Naive B cell (primary cell): Measurements from ENCODE around the gene LCN15. TPM values are rescaled to one million over a fixed set of nuclear protein-coding genes. Genes with fewer than 3 reads are reported as not detected.
"Not testable (repeated sequence)": the region's sequence is repeated elsewhere in the genome, so short reads cannot be mapped to it uniquely, and the experiment has no call there.

Source experiments
- ATAC-seq, 2 donors: fragments of 150-1000 bp; cut with Tn5 transposase; 2 replicates each; pipeline ENCODE4 v1.10.0; 2021; ENCODE audit warnings: low read depth in 2 of 2, mild to moderate bottlenecking in 2 of 2, moderate library complexity in 2 of 2
- DNase-seq: peaks from one replicate; pipeline ENCODE4 v3.0.0; 2022
- H3K27ac Mint-ChIP-seq, 6 donors: one replicate each; pipeline ENCODE4 v1.8.0; 2020 to 2022; ENCODE audit warnings: mild to moderate bottlenecking in 6 of 6, mixed read lengths in 6 of 6, moderate library complexity in 5 of 6, inconsistent platforms in 2 of 6
- H3K27me3 Mint-ChIP-seq, 3 donors: one replicate each; pipeline ENCODE4 v1.8.0; 2021 to 2022; ENCODE audit warnings: mixed read lengths in 3 of 3, mild to moderate bottlenecking in 1 of 3
- H3K36me3 Mint-ChIP-seq, 2 donors: one replicate each; pipeline ENCODE4 v1.8.0; 2020 to 2022; ENCODE audit warnings: mixed read lengths in 2 of 2, inconsistent platforms in 1 of 2, mild to moderate bottlenecking in 1 of 2
- H3K4me1 Mint-ChIP-seq, 3 donors: one replicate each; pipeline ENCODE4 v1.8.0; 2020 to 2022; ENCODE audit warnings: mixed read lengths in 3 of 3, inconsistent platforms in 1 of 3, mild to moderate bottlenecking in 1 of 3, moderate library complexity in 1 of 3
- H3K4me3 Mint-ChIP-seq, 8 donors: one replicate each; pipeline ENCODE4 v1.8.0; 2020 to 2022; ENCODE audit warnings: mild to moderate bottlenecking in 8 of 8, mixed read lengths in 8 of 8, moderate library complexity in 8 of 8, inconsistent platforms in 2 of 8
- H3K9me3 Mint-ChIP-seq, 7 donors: one replicate each; pipeline ENCODE4 v1.8.0; 2020 to 2022; ENCODE audit warnings: mixed read lengths in 7 of 7, mild to moderate bottlenecking in 5 of 7, inconsistent platforms in 2 of 7, moderate library complexity in 1 of 7
- polyA plus RNA-seq, 6 donors: library from polyadenylated mRNA; unstranded; fragments of 300-500 nt; fragmentation: Illumina TruSeq; gene quantifications; one replicate each; pipeline ENCODE4 v1.2.3, GENCODE V29; 2021; ENCODE audit warnings: low read depth in 6 of 6

The LCN15 gene
- polyA plus RNA-seq, 6 donors from 2014 or later: 0.09 TPM; not detected in 5

DNA sequence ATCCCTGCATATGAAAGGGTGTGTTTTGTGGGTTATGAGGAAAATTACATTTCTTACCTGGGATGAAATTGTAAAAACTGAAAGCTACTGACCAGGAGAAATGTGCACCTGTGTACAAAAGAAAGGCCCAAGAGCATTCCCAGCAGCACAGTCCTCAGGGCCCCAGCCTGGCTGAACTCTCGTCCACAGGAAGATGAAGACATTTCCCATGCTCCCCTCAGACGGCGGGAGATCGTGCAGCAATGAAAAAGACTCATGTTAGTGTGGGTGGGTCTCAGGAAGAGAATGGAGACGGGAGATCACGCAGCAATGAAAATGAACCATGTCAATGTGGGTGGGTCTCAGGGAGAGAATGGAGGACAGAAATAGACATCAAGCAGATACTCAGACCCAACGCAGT, 12.6 kb upstream of the LCN15 start:
- H3K4me1 Mint-ChIP-seq: peaks cover 7 to 12% (median 9%) of the 10 kb centered on the region in 3 donors
- peaks cover 0 to 8% of the 10 kb centered on the region in 2 donors for H3K36me3 Mint-ChIP-seq
- H3K4me3 Mint-ChIP-seq: no peak overlapping the region
- H3K9me3 Mint-ChIP-seq: peaks cover 0 to 6% (median 3%) of the 10 kb centered on the region in 7 donors
- peaks cover 10 to 35% (median 26%) of the 10 kb centered on the region in 3 donors for H3K27me3 Mint-ChIP-seq
- no peak overlapping the region for H3K27ac Mint-ChIP-seq
- no peak for ATAC-seq
- no peak for DNase-seq

DNA sequence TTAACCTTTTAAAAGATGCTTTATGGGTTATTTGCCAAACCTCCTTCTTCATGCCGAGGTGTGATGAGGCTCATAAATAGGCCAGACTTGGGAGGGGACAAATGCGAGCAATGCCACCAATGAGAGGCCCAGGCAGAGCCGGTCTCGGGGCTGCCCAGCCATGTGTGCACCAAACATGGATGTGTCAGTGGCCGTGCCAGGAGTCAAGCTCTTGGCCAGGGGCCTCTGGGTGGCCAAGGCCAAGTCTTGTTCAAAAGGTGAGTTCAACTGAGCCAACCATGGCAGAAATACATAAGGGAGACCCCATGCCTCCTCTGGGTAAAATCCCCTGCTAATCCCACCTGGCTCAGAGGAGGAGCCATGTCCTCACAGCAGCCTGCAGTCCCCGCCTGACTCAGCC, 10.9 kb upstream of the LCN15 start:
- Mint-ChIP-seq H3K27me3 (peaks cover 10 to 32% (median 26%) of the 10 kb centered on the region in 3 donors), H3K36me3 (peaks cover 0 to 8% of the 10 kb centered on the region in 2 donors), H3K4me3 (no peak overlapping the region), H3K9me3 (peaks cover 0 to 6% (median 3%) of the 10 kb centered on the region in 7 donors), H3K27ac (peak overlapping the region in 1 of 6 donors; percentile 42), H3K4me1 (peaks cover 9 to 15% (median 12%) of the 10 kb centered on the region in 3 donors)
- no peak for DNase-seq
- no peak for ATAC-seq

DNA sequence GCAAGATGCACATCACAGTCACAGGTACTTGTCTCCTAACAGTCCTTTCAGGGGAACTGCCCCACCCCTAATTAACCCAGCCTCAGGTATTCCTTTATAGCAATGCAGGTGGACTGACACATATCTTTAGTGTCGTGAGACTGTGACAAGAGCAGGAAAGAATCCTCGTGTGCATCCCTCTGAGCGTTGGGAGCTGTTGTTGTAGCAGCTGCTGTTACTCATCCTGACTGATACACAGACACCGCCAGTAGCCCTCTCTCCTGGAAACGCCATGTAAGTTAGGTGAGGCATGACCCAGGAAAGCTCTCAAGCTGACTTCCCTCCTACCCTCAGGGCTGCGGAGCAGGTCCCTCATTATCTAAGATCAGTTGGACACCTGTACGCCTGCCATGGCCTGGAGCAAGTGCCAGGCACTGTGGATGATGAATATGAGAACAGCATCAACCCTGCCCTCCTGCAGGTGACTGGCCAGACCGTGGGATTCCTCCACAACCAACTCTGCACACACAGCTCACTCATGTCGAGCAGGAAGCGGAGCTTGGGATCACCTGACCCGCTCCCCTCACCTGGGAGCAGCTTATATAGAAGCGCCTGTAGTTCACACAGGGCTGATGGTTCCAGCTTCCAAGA, 10.2 kb upstream of the LCN15 start:
- H3K4me1 Mint-ChIP-seq: peaks cover 15 to 21% (median 16%) of the 10 kb centered on the region in 3 donors

DNA sequence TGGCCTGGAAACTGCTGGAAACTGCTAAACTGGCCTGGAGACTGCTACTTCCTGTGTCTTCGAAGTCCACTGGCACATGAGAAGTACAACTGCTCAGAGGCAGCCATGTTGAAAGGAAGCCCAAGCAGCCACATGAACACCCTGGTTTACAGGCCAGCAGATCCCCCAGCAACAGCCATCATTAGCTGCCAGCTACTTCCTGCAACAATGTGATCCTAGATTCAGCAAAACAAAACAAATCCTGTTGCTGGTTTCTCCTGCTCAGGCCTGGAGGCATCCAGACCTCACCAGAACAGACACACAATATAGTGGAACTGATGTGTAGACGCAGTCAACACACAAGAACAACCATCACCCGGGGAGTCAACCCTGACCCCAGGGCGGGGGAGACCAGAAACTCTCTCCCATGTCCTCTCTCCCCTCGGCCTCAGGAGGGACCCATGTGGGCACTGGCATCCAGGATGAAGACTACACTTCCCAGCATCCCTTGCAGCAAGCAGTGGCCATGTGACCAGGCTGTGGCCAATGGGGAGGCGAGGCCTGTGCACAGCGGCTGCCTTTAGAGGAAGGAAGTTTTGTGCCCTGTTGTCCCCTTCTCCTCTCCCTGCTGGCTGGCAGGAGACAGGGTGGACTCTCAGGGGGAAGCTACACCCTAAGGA, 9.2 kb upstream of the LCN15 start:
- Mint-ChIP-seq H3K4me1 (peaks cover 15 to 21% (median 16%) of the 10 kb centered on the region in 3 donors), H3K27ac (peak overlapping the region in 1 of 6 donors; percentile 25), H3K9me3 (peaks cover 0 to 6% (median 3%) of the 10 kb centered on the region in 7 donors), H3K36me3 (peaks cover 0 to 8% of the 10 kb centered on the region in 2 donors), H3K4me3 (peak overlapping the region in 1 of 8 donors; percentile 35), H3K27me3 (peaks cover 4 to 27% (median 22%) of the 10 kb centered on the region in 3 donors)
- DNase-seq (peak; percentile 42), ATAC-seq (peak; percentile 83 to 89)

More for the DNA sequence above, 10.2 kb upstream of the LCN15 start:
- no peak overlapping the region for H3K27ac Mint-ChIP-seq
- DNase-seq (no peak), ATAC-seq (no peak)
- H3K4me3 Mint-ChIP-seq: no peak overlapping the region
- peaks cover 10 to 35% (median 32%) of the 10 kb centered on the region in 3 donors for H3K27me3 Mint-ChIP-seq
- H3K36me3 Mint-ChIP-seq: peaks cover 0 to 8% of the 10 kb centered on the region in 2 donors
- peaks cover 0 to 6% (median 3%) of the 10 kb centered on the region in 7 donors for H3K9me3 Mint-ChIP-seq

DNA sequence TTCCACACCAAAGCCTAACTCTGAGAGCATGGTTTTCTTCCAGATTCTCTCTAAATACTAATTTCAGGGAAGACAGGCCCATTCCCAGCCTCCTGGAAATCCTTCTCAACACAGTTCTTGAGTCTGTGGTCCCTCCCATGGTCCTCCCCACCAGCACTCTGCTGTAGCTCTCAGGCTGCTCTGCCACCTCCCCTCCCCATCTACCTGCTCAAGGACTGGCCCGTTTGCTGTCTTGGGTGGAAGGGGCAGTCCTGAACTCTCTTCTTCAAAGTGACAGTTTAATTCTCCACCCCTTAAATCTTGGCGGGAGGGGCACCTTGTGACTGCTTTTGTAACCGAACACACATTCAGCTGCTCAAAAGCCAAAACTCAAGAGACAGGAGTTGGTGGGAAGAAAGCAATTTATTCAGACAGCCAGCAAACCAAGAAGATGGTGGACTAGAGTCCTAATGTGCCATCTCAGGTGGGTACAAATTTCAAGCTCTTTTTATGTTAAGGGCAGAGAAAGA, 7.6 kb upstream of the LCN15 start:
- Mint-ChIP-seq H3K9me3 (peaks cover 0 to 6% (median 3%) of the 10 kb centered on the region in 7 donors), H3K4me3 (no peak overlapping the region), H3K36me3 (peaks cover 0 to 8% of the 10 kb centered on the region in 2 donors), H3K27ac (no peak overlapping the region), H3K27me3 (peaks cover 0 to 12% (median 10%) of the 10 kb centered on the region in 3 donors), H3K4me1 (peaks cover 24 to 26% (median 26%) of the 10 kb centered on the region in 3 donors)
- no peak for ATAC-seq
- DNase-seq: no peak

DNA sequence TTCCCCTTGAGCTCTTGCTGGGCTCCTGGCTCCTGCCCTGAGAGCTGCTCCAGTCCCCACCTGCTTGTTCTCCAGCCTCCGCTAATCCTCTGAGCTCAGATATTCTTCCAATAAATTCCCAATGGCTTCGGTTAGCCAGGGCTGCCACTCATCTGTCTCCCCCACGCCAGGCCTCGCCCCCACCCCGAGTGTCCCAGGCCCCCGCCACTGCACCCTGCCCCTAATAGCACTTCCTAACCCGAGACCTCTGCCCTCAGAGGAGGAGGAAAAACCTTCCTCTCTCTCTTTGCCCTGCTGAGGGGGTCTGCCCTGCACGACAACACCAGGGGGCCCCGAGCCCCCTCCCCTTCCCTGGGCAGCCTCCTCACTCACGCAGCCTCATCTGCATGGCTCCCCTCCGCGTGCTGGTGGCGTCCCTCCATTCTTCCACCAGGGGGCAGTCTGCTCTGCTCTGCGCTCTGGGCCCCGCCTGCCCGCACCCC, 5.4 kb upstream of the LCN15 start:
- DNase-seq (peak; percentile 40), ATAC-seq (peak; percentile 24 to 50)
- Mint-ChIP-seq H3K4me3 (peak overlapping the region in 2 of 8 donors; percentile 45 to 62), H3K4me1 (peaks cover 33 to 42% (median 39%) of the 10 kb centered on the region in 3 donors), H3K36me3 (peaks cover 0 to 8% of the 10 kb centered on the region in 2 donors), H3K9me3 (peaks cover 0 to 6% (median 3%) of the 10 kb centered on the region in 7 donors), H3K27me3 (peaks cover 0 to 8% (median 6%) of the 10 kb centered on the region in 3 donors), H3K27ac (peak overlapping the region in 3 of 6 donors; percentile 21 to 95 (median 80))

DNA sequence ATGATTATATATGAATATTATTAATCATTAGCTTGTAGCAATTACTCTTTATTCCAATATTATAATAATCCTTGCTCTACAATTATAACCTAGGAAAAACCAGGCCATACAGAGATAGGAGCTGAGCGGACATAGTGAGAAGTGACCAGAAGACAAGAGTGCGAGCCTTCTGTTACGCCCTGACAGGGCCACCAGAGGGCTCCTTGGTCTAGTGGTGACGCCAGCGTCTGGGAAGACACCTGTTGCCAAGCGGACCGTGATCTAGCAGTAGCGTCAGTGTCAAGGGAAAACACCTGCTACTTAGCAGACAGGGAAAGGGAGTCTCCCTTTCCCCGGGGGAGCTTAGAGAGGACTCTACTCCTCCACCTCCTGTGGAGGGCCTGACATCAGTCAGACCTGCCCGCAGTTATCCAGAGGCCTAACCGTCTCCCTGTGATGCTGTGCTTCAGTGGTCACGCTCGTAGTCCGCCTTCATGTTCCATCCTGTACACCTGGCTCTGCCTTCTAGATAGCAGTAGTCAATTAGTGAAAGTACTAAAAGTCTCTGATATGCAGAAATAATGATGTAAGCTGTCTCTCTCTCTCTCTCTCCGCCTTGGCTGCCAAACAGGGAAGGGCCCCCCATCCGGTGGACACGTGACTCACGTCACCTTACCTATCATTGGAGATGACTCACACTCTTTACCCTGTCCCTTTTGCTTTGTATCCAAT, 2.2 kb upstream of the LCN15 start:
- Mint-ChIP-seq H3K27ac (peak overlapping the region; percentile 94 to 99 (median 96)), H3K4me1 (peaks cover 29 to 41% (median 30%) of the 10 kb centered on the region in 3 donors), H3K4me3 (peak overlapping the region; percentile 31 to 81 (median 70))
- not testable (repeated sequence) for H3K36me3 Mint-ChIP-seq, H3K27me3 Mint-ChIP-seq, H3K9me3 Mint-ChIP-seq
- peak; percentile 76 for DNase-seq
- peak; percentile 43 to 51 for ATAC-seq

DNA sequence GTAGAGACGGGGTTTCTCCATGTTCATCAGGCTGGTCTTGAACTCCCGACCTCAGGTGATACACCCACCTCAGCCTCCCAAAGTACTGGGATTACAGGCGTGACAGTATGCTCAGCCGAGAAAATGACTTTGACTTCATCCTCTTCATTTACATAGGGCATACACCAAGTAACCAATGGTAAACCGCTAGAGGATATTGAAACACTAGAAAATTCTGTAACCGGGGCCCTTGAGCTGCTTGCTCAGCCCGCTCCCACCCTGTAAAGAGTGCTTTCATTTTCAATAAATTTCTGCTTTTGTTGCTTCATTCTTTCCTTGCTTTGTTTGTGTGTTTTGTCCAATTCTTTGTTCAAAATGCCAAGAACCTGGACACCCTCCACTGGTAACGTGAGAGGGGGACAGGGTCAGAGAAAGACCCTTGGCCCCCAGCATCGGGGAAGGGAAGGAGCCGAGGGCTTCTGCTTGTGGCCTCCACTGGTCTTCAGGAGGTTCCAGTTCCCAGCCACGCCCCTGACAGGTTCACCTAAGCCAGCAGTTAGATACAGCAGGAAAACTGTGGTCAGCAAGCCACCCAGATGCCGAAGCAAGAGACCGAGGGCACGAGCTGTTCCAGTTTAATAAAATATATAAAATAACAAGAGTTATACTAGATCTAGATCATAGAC, 1.6 kb upstream of the LCN15 start:
- Mint-ChIP-seq H3K27ac (peak overlapping the region; percentile 94 to 99 (median 98)), H3K4me3 (peak overlapping the region in 3 of 8 donors; percentile 32 to 81 (median 45)), H3K4me1 (peaks cover 31 to 46% (median 36%) of the 10 kb centered on the region in 3 donors)
- not testable (repeated sequence) for H3K36me3 Mint-ChIP-seq, H3K9me3 Mint-ChIP-seq, H3K27me3 Mint-ChIP-seq, DNase-seq
- ATAC-seq: peak; percentile 52 to 66

DNA sequence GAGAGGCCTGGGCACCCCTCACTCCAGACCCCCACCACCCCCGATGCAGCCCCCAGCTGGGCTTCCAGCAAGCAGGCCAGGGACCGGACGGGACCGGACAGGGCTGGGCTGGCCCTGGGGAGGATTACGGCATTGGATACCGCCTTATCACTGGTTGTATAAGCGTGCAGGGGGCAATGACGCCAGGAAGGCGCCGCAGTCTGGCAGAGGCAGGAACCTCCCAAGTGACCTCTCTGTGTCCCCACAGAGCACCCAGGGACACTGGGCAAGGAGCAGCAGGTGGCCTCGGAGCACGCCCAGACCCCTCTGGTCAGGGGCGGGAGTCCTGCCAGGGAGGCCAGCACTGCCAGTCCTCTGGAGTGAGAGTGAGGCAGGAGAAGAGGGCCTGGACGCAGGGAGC, 723 bp upstream of the LCN15 start:
- DNase-seq (no peak), ATAC-seq (no peak)
- peaks cover 33 to 47% (median 42%) of the 10 kb centered on the region in 3 donors for H3K4me1 Mint-ChIP-seq
- H3K9me3 Mint-ChIP-seq: no peaks in the 10 kb centered on the region
- peaks cover 0 to 6% (median 5%) of the 10 kb centered on the region in 3 donors for H3K27me3 Mint-ChIP-seq
- no peaks in the 10 kb centered on the region for H3K36me3 Mint-ChIP-seq
- peak overlapping the region in 5 of 6 donors; percentile 21 to 98 (median 95) for H3K27ac Mint-ChIP-seq
- H3K4me3 Mint-ChIP-seq: no peak overlapping the region

DNA sequence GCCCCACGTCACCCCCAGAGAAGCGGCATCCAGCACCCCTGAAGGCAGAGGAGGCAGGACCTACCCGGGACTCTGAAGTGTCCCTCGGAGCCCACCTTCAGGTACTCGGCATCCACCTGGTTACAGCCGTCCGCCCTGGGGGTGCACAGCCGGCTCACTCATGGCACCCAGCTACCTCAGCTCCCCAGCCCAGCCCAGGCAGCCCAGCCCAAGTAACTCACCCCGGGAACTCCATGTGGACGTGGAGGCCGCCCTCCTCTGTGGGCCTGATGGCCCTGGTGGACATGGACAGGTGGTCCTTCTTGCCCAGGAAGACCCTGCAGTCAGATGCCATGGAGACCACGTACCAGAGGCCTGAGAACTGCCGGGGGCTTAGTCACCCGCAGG, 676 bp downstream of the LCN15 start:
- DNase-seq: no peak
- no peak for ATAC-seq
- Mint-ChIP-seq H3K27ac (peak overlapping the region in 1 of 6 donors; percentile 95), H3K4me1 (peaks cover 38 to 53% (median 45%) of the 10 kb centered on the region in 3 donors), H3K9me3 (no peaks in the 10 kb centered on the region), H3K4me3 (peak overlapping the region in 1 of 8 donors; percentile 32), H3K27me3 (no peaks in the 10 kb centered on the region), H3K36me3 (no peaks in the 10 kb centered on the region)

DNA sequence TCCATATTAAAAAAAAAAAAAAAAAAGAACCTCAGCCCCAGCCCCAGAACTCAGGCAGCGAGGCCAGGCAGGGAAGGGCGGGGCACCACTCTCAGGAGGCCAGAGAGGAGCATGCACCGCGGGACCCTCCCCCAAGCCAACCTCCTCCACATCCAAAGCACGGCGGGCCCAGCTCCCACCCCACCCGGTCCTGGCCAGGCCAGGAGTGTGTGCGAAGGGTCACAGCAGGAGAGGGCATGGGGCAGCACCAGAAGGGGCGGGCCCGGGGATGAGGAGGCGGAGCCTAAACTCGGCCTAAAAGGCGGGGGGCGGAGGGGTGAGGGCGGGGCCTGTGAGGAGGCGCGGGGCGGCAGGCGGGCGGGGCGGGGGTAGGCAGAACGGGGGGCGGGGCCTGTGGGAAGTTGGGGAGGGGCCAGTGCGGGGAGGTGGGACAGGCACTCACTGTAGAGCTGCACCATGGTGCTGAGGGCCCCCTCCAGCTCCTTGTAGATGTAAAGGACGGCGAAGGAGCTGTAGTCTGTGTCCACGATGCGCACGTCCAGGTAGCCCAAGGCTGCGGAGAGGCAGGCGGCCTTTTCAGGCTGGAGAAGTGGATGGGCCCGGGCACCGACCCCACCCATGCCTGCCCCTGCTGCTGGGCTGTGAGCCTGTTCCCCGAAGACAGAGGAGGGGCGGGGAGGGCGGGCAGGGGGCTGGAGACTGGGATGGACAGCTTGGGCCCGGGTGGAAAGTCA, 1.2 kb downstream of the LCN15 start:
- H3K4me3 Mint-ChIP-seq: peak overlapping the region in 2 of 8 donors; percentile 16 to 25
- peak in 1 of 2 donors; percentile 9 for ATAC-seq
- peak overlapping the region in 3 of 6 donors; percentile 28 to 95 (median 42) for H3K27ac Mint-ChIP-seq
- H3K4me1 Mint-ChIP-seq: peaks cover 37 to 58% (median 49%) of the 10 kb centered on the region in 3 donors
- no peaks in the 10 kb centered on the region for H3K9me3 Mint-ChIP-seq
- H3K27me3 Mint-ChIP-seq: no peaks in the 10 kb centered on the region
- no peaks in the 10 kb centered on the region for H3K36me3 Mint-ChIP-seq
- DNase-seq: no peak

DNA sequence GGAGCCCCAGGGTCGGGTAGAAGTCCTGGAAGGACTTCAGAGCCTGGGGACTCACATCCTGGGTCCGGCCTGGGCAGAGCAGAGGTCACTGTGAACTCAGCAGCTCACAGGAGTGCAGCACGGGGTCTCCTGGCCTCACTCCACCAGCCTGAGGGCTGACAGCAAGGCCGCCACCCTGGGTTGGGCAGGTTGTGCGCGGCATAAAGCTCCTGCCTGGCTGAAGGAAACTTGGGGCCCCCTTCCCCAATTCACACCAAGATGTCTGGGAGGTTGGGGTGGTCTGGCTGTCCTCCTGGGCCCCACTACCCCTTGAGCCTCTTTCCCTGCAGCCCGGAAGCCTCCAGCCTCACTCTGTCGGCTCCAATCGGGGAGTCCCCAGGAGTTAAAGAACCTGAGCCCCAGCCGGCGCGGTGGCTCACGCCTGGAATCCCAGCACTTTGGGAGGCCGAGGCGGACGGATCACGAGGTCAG, 2.1 kb downstream of the LCN15 start:
- no peaks in the 10 kb centered on the region for H3K36me3 Mint-ChIP-seq
- no peaks in the 10 kb centered on the region for H3K9me3 Mint-ChIP-seq
- no peak for ATAC-seq
- DNase-seq: no peak
- no peaks in the 10 kb centered on the region for H3K27me3 Mint-ChIP-seq
- H3K4me1 Mint-ChIP-seq: peaks cover 33 to 57% (median 49%) of the 10 kb centered on the region in 3 donors
- H3K27ac Mint-ChIP-seq: peak overlapping the region in 1 of 6 donors; percentile 53
- H3K4me3 Mint-ChIP-seq: no peak overlapping the region
